Measurements from ENCODE around the gene MPHOSPH9.
A peak's percentile ranks its signal among the peaks of the same experiment; 100 is the strongest.

Gene MPHOSPH9

GRCh38 chr12:123132951-123133619 is 99.9 kb downstream of the MPHOSPH9 start:
- no peak for ATAC-seq
- TF ChIP-seq ARNTL (CRISPR knock-in tag; IDR thresholded peaks at IDR 0.05; ENCODE audit: borderline replicate concordance, low read depth) = no peak
- TF ChIP-seq GLIS3 (CRISPR knock-in tag; IDR thresholded peaks at IDR 0.05) = no peak
- TF ChIP-seq SNAI2 (CRISPR knock-in tag; IDR thresholded peaks at IDR 0.05) = no peak

- peak; percentile 28 for ATAC-seq
- TF ChIP-seq RARB (CRISPR knock-in tag; IDR thresholded peaks at IDR 0.05) (no peak), TOX (CRISPR knock-in tag; IDR thresholded peaks at IDR 0.05; ENCODE audit: borderline replicate concordance) (no peak), ISL1 (CRISPR knock-in tag; IDR thresholded peaks at IDR 0.05) (no peak), POU6F1 (CRISPR knock-in tag; IDR thresholded peaks at IDR 0.05; ENCODE audit: borderline replicate concordance, low read depth) (no peak), CSRNP3 (CRISPR knock-in tag; IDR thresholded peaks at IDR 0.05) (no peak)
These were observed 101.0 kb downstream of the MPHOSPH9 start for GRCh38 chr12:123131879-123132402.

GRCh38 chr12:123131291-123131832 is 101.6 kb downstream of the MPHOSPH9 start:
- ATAC-seq = peak; percentile 20

More at GRCh38 chr12:123131291-123131832, 101.6 kb downstream of the MPHOSPH9 start:
- TF ChIP-seq SNAI2 (CRISPR knock-in tag; IDR thresholded peaks at IDR 0.05) (no peak), POU6F1 (CRISPR knock-in tag; IDR thresholded peaks at IDR 0.05; ENCODE audit: borderline replicate concordance, low read depth) (no peak), ZNF70 (CRISPR knock-in tag; IDR thresholded peaks at IDR 0.05) (no peak), PATZ1 (CRISPR knock-in tag; IDR thresholded peaks at IDR 0.05; ENCODE audit: borderline replicate concordance) (no peak), BACH2 (CRISPR knock-in tag; IDR thresholded peaks at IDR 0.05; ENCODE audit: borderline replicate concordance) (no peak), CSDC2 (CRISPR knock-in tag; IDR thresholded peaks at IDR 0.05) (no peak), PPARA (CRISPR knock-in tag; IDR thresholded peaks at IDR 0.05; ENCODE audit: borderline replicate concordance) (no peak), CREB5 (CRISPR knock-in tag; IDR thresholded peaks at IDR 0.05; ENCODE audit: low read depth) (no peak), TSHZ2 (CRISPR knock-in tag; IDR thresholded peaks at IDR 0.05) (no peak)

All from SK-N-SH treated with all-trans-retinoic acid at 6 μM for 48 hours (cell line).